GM19193 (cell line): ENCODE data around the gene ARHGAP10.

Source experiments
- POLR2A ChIP-seq: IDR thresholded peaks from 4 replicates; pipeline ENCODE4 v1.6.1; 2011; ENCODE audit not compliant: insufficient read depth, insufficient read length; ENCODE audit errors: extremely low read depth

The ARHGAP10 gene

DNA sequence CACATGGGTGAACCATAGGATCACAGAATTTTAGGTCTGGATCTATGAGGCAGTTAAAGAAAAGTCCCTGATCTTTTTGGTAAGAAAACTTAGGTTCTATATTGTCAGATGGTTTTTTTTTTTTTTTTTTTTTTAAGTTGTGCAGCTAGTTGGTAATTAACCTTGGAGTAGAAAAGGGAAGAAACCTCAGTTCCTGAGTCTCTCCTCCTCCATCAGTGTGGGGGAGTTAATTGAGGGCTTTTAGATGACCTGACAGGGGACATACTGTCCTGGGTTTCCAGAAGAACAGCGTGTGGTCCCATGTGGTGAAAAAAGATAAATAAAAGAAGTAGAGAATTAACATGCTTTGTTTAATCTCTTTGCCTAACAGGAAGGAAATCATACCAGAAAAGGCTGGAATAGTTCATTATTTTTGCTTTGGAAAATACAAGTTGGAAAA is 123.7 kb downstream of the ARHGAP10 start:
- TF ChIP-seq POLR2A = no peak

GRCh38 chr4:147860960-147861359 is 129.1 kb downstream of the ARHGAP10 start:
- TF ChIP-seq POLR2A = no peak

DNA sequence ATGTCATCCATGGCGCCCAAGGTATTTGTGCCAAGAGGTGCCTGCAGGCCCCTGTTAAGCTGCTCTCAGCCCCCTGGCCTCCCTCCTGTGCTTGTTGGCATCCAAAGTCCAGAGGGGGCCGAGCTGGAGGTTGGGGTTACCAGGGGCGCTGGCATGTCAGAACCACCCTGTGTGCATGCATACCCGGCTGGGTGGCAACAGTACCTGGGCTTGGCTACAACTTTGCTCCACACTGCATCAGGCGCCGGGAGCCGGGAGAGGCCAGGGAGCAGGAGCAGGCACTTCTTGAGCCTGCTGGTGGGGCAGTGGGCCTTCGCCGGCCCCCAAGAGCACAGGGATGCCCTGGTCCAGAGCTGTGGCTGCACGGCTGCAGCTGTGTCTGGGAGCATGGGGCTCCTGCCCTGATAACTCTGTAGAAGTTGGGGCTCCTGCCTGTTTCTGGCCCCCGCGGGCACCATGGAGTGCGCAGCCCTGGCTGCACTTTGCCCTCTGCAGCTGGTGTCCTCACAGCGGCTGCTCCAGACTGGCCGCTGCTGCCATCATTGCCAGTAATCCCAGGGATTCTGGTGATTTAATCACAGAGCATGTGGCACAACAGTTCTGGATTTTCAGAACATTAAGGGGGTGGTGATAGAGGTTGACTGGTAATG is 130.3 kb downstream of the ARHGAP10 start:
- TF ChIP-seq POLR2A = no peak

- TF ChIP-seq POLR2A = no peak
Measured at GRCh38 chr4:147863111-147863747, 131.3 kb downstream of the ARHGAP10 start.

- no peak for TF ChIP-seq POLR2A
Measured at GRCh38 chr4:147863808-147864472, 132.1 kb downstream of the ARHGAP10 start.

DNA sequence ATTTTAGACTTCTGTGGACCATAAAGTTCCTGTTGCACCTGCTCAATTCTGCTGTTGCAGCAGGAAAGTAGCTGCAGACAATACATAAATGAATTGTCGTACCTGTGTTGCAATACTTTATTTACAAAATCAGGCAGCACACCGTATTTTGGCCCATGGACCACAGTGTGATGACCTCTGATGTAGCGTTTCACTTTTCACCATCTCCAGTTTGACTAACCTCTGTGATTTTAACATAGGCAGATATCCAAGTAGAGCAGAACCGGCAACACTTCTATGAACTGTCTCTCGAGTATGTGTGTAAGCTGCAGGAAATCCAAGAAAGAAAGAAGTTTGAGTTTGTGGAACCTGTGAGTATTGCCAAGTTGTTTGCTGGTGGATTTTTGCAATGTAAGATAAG is 132.7 kb downstream of the ARHGAP10 start:
- no peak for TF ChIP-seq POLR2A

- TF ChIP-seq POLR2A = no peak
Measured at GRCh38 chr4:147865926-147866325, 134.0 kb downstream of the ARHGAP10 start.

GRCh38 chr4:147866532-147867271 is 134.8 kb downstream of the ARHGAP10 start:
- no peak for TF ChIP-seq POLR2A

GRCh38 chr4:147874109-147874508 is 142.2 kb downstream of the ARHGAP10 start:
- no peak for TF ChIP-seq POLR2A

- no peak for TF ChIP-seq POLR2A
Measured at GRCh38 chr4:147877308-147877771, 145.5 kb downstream of the ARHGAP10 start.

GRCh38 chr4:147879676-147880075 is 147.8 kb downstream of the ARHGAP10 start:
- TF ChIP-seq POLR2A = no peak

- TF ChIP-seq POLR2A = no peak
Measured at GRCh38 chr4:147880511-147880910, 148.6 kb downstream of the ARHGAP10 start.

- no peak for TF ChIP-seq POLR2A
Measured at GRCh38 chr4:147884536-147884935, 152.6 kb downstream of the ARHGAP10 start.

DNA sequence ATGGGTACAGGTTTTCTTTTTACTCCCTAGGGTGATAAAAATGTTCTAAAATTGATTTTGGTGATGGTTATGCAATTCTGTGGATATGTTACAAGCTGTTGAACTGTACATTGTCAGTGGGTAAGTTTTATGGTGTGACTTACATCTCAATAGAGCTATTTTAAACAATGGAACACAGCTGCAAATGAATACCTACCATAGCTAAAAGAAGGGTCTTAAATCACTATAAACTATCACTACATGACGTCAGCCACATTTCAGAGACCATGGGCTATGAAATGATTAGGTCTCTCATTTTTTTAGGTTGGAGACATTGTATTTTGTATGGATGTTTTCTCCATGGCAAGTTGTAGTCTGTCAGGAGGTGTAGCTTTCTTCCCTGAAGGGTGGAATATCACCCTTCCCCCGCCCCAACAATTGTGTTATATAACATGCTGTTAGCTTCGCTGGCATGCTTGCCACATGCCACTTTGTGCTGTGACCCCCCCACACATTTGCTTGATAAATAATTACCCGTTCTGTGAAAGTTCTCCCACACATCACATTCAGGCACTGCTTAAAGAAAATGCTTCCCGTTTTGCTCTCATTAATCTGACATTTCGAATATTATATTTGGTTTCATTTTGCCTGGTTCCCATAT is 159.7 kb downstream of the ARHGAP10 start:
- TF ChIP-seq POLR2A = no peak

DNA sequence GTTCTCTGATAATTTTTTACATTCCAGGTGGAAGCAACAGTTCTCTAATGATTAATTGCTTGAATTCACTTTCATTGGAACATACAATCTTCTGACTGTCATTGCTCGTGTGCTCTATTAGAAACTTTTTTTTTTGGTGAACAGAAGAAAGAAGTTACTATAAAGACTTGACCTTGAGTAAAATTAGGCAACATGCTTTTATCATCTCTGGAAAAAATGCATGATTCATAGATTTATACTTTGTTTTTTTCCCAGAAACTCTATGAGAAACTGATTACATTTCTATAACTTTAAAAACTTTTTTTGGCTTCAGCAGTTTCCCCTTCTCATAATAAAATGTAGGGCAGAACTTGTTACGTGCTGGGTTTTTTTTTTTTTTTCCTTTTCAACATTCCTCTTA is 167.6 kb downstream of the ARHGAP10 start:
- TF ChIP-seq POLR2A = no peak
